GM18951 (cell line): ENCODE data around the gene MRPL34.
"Not testable (repeated sequence)": the region's sequence is repeated elsewhere in the genome, so short reads cannot be mapped to it uniquely, and the experiment has no call there.

Experiments used
- POLR2A ChIP-seq: IDR thresholded peaks from 4 replicates; pipeline ENCODE4 v1.6.1; 2011; ENCODE audit warnings: mild to moderate bottlenecking; ENCODE audit not compliant: insufficient read length, insufficient read depth; ENCODE audit errors: extremely low read depth
- in situ Hi-C: fragments of 300-500 bp; cut with MboI; formaldehyde crosslinking; loops from one replicate; pipeline ENCODE4 v1.12.0; 2022; ENCODE audit warnings: low sequenced_read_pairs, mixed read lengths, inconsistent platforms; ENCODE audit not compliant: unreplicated experiment

MRPL34 gene

DNA sequence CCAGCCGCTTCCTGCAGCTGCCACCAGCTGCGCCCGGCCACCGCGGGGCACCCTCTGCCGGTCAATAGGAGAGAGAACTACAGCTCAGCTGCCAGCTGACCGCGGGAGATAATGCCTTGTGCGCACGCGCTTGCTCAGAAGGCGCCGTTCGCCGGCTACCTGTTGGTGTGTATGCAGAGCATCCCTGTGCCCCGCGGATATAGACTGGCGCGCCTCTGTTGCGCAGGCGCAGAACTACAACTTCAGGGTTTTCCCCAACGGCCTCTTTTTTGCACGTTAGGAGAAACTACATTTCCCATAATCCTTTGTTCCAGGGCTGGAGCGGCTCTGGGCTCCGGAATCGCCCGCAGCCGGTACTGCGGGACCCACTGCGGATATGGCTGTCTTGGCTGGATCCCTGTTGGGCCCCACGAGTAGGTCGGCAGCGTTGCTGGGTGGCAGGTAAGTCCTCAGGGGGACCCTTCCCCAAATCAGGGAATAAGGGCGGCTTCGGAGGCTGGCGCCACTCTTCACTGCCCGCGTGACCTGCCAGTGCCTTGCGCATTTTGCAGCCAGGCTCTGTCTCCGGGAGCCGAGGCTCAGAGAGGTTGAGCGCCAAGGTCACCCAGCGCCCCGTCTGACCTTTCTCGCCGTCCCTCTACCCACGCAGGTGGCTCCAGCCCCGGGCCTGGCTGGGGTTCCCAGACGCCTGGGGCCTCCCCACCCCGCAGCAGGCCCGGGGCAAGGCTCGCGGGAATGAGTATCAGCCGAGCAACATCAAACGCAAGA, at the start of gene MRPL34:
TSS of gene MRPL34 (plus strand) at position 356 of the 768 bp plus-strand sequence. CDS start at position 377, 21 bp downstream.
- in situ Hi-C loops = no loop called here
- peak; percentile 79 for TF ChIP-seq POLR2A

DNA sequence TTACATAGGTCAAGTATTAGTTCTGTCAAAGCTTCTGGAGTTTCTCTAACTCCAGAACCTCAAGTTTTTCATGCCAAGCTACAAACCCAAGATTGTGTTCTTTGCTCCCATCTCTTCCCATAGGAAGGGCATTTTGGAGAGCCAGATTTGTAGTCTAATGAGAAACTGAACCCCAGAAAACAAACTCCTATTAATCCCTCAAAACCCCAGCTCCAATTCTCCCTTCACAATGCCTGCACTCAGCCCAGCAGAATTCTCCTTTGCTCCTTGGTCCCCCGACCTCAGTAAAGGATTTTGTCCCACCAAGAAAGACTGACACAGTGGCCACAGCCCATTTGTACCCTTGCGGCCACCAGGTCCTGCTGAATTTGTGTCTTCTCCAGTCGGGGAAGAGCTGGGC, 49.5 kb upstream of the MRPL34 start:
- no peak for TF ChIP-seq POLR2A
- in situ Hi-C loops = no loop called here

DNA sequence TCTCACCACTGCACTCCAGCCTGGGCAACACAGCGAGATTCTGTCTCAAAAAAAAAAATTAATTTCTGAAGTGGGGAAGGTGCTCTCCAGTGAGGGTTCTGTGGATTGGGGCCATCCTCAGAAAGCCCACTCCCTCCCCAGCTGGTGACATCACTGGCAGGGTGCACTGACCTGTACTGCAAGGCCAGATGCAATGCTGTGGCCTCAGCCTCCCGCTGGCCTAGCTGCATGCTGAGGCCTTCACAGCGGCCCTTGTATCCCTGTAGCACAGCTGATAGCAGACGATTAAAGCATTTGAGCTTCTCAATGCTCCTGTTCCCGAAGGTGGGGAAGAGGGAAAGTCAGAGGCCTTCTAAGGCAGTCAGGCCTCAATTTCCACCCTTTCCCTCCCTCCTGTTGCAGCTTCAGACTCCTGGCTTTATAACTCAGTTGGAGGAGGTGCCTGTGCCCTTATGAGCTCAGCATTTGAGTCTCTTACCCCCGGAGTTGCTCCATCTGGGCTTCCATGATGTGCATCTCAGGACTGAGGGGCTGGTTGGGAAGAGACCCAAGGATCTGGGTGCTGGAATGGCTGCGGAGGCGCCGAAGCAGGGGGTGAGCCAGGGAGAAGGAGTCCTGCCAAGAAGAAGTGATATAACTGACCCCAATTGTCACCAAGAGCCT, 46.4 kb upstream of the MRPL34 start:
- no peak for TF ChIP-seq POLR2A
- in situ Hi-C loops = no loop called here

DNA sequence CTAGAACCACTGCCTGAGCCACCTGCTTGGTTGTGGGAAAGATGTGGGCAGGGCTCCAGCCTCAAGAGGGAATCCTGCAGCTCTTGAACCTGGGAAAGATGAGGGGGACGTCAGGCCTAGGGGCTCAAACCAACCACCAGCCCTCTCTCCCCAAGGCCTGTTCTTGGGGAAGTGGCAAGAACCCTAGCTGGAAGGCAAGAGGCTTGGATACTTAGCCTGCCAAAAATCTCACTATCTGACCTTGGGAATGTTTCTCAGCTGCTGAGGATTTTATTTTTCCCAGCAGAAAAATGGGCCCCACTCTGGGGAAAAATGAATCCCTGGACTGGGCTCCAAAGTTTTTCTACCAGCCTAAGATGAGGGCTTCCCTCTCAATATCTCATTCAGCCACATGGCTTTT, 45.7 kb upstream of the MRPL34 start:
- in situ Hi-C loops = no loop called here
- no peak for TF ChIP-seq POLR2A

DNA sequence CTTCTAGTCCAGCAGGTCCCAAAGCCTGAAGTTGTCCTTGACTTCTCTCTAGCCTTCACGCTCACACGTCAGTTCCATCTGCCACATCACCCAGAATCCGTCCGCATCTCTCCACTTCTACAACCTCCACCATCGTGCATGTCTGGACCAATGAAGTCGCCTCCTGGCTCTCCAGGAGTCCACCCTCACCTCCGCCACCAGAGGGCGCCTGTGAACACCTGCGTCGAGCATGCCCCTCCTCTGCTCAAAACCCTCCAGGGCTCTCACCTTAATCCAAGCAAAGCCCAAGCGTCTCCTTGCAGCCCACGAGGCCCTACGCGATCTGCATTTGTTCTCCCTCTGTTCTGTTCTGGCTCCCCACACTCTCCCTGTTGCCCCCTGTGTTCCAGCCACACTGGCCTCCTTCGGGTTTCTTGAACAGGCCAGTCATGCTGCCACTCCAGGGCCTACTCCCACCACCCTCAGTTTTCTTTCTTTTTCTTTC, 44.8 kb upstream of the MRPL34 start:
- in situ Hi-C loops = no loop called here

DNA sequence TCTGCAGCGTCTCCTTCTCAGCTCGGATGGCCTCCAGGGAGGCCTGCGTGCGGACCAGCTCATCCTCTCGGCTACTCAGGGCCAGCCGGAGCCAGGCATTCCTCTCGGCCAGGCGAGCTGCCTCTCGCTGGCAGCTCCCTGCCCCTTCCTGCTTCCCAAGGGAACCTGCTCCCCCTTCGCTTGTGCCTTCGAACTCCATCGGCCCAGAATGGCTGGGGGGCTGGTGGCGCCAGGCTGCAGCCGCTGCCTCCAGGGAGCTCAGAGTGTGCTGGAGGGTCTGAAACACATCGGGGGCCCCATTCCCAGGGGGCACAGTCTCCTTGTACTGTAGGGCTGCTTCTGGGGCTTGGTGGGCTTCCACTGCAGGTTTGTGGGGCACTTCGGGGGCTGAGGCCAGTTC, 43.1 kb upstream of the MRPL34 start:
- in situ Hi-C loops = no loop called here
- TF ChIP-seq POLR2A = no peak

More for the DNA sequence above, 44.8 kb upstream of the MRPL34 start:
- TF ChIP-seq POLR2A = no peak

DNA sequence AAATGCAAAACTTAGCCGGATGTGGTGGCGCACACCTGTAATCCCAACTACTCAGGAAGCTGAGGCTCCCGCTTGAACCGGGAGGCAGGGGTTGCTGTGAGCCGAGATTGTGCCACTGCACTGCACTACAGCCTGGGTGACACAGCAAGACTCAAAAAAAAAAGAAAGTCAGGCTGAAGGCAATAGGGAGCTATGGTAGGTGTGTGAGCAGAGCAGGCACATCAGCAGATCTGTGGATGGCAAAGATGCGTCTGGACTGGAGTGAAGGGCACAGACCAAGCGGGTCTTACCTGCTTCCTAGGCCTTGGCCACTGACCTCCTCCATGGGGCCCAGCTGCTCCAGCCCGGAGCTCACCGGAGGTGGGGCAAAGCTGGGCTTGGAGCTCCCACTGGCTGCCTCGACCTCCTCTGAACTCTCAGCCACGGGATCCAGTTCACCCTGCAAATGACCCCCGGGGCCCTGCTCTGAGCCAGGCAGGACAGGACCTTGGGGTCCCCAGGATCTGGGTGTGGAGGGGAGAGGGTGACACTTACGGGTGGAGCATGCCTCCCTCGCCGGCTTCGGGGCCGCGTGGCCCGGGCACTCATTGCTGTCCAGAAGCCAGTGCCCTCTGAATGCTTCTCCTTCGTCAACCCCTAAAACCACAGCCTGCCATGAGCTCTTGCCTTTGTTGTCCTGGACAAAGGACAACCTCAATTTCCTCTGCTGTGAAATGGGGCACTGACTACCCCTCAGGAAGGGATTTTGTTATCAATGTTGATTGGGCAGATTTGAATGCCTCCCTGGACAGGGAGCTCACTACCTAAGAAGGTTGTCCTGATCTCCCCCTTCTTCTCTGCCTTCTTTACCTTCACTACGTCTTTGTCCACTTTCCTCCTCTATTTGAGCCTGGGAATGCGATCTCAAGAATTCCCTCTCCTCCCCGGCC, 41.7 kb upstream of the MRPL34 start:
- TF ChIP-seq POLR2A = no peak
- in situ Hi-C loops = no loop called here

DNA sequence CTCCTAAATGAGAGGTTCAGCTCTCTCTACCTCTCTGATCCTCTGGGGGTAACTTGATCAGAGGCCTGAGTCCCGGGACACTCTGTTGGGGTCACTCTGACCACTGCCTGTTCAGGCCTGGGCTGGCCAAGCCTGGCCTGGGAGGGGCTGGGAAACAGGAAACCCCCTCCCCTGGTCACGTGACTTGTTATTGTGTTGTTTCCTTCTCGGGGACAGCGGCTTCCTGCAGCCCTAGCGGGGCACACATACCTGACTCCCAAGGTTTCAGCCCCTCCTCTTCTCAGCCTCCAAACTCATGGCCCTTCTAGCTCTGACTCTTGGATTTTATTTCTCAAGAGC, 41.1 kb upstream of the MRPL34 start, which contains the start of gene USHBP1:
TSS of gene USHBP1 (minus strand) at position 105 of the 339 bp plus-strand sequence. CDS start 446 bp downstream, outside the sequence.
- in situ Hi-C loops = no loop called here
- TF ChIP-seq POLR2A = no peak

DNA sequence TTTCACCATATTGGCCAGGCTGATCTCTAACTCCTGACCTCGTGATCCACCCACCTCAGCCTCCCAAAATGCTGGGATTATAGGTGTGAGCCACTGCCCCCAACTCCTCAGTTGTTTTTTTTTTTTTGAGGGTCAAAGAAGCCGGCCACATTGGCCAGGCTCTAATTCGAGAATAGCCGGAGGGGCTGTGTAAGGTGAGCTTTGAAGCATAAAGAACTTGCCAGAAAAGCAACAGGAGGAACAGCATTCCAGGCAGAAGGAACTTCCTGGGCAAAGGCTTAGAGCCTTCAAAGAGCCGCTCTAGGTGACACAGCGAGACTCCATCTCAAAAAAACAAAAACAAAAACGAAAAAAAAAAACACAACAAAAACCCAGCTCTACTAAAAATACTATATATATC, 39.6 kb upstream of the MRPL34 start:
- in situ Hi-C loops = no loop called here
- no peak for TF ChIP-seq POLR2A

DNA sequence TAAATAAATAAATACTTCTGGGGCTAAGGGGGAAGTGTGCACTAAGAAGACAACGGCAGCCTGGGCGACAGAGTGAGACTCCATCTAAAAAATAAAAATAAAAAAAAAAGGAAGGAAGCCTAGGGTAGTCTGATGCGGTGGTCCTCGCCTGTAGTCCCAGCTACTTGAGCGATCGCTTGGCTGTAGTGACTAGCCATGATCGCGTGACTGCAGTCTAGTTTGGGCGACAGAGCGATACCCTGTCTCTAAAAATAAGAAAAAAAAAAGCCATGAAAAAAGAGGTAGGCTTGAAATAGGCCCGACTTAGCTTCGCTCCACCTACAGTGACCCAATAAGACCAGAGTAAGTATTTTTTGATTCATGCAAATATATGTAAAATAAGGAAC, 39.1 kb upstream of the MRPL34 start:
- peak; percentile 38 for TF ChIP-seq POLR2A
- in situ Hi-C loops = no loop called here

DNA sequence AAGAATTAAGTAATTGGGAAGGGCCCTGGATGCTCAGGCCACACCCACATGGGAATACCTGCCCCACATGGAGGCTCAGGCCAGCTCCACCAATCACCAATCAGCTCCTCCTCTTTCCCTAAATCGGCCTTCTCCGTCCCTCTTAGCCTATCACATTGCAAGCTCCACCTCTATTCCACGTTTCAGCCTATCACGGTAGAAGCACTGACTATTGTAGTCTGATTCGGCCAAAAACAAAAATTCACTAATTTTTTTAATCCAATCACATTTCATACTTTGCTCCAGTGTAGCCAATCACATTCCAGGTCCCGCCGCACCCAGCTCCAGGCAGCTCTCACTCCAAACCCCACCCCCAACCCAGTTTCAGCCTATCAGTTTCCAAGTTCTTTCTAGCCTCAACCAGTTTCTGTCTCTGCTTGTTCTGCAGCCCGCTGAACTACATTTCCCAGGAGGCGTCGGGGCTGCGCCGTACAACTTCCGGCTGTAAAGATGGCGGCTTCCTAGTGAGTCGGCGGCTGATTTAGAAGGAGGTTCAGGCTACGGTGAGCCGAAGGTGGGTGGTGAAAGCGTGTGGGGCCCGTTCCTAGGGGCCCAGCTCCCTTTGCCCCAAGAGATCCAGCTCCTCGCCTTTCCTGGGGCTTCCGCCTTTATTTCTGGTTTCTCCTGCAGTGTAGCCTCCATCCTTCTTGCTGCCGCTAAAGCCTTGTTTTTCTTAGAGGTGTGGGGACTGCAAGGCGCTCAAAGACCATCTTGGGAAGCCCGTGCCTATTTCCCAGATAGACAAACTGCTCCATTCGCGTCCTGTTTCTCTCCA, 38.5 kb upstream of the MRPL34 start, which contains the start of gene BABAM1:
TSS of gene BABAM1 (plus strand) at position 469 of the 814 bp plus-strand sequence. CDS start 1,364 bp downstream, outside the sequence.
- in situ Hi-C loops = no loop called here

DNA sequence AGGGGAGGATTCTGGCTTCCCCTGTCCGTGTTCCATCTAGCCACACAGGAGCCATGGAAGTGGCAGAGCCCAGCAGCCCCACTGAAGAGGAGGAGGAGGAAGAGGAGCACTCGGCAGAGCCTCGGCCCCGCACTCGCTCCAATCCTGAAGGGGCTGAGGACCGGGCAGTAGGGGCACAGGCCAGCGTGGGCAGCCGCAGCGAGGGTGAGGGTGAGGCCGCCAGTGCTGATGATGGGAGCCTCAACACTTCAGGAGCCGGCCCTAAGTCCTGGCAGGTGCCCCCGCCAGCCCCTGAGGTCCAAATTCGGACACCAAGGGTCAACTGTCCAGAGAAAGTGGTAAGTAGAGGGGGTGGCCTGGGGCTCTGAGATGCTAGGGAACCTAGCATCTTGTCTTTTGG, 36.9 kb upstream of the MRPL34 start:
- in situ Hi-C loops = no loop called here
- no peak for TF ChIP-seq POLR2A

More for the DNA sequence above, 38.5 kb upstream of the MRPL34 start, which contains the start of gene BABAM1:
- TF ChIP-seq POLR2A = peak; percentile 76

DNA sequence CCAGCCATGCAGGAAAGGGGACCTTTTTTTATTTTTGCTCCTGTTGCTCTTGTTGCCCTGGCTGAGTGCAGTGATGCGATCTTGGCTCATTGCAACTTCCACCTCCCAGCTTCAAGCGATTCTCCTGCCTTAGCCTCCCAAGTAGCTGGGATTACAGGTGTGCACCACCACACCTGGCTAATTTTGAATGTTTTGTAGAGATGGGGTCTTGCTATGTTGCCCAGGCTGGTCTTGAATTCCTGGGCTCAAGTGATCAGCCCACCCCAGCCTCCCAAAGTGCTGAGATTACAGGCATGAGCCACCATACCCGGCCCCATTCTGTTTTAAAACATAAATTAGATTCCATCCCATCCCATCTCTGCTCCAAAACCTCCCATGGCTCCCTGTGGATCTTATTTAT, 30.8 kb upstream of the MRPL34 start:
- in situ Hi-C loops = not testable (repeated sequence)
